ENCODE data around the gene FARP1.

- TF ChIP-seq TAF1 (IDR thresholded peaks at IDR 0.05; ENCODE audit: borderline replicate concordance, insufficient read depth, low read length) (no peak), POLR2AphosphoS5 (IDR thresholded peaks at IDR 0.05; ENCODE audit: low read depth, low read length) (no peak), REST (IDR thresholded peaks at IDR 0.05; ENCODE audit: insufficient read depth in 1 of 2, low read depth in 2 of 2, low read length in 2 of 2) (no peak), SIN3A (IDR thresholded peaks at IDR 0.05; ENCODE audit: borderline replicate concordance, insufficient read depth, low read length) (no peak), FOXP2 (optimal IDR thresholded peaks at IDR 0.05; ENCODE audit: borderline replicate concordance, extremely low read depth, extremely low read length, insufficient read depth) (no peak)
Measured at GRCh38 chr13:98478189-98479129, 335.6 kb downstream of the FARP1 start.

All from PFSK-1 (cell line).